Measurements from ENCODE around the gene KHK.

DNA sequence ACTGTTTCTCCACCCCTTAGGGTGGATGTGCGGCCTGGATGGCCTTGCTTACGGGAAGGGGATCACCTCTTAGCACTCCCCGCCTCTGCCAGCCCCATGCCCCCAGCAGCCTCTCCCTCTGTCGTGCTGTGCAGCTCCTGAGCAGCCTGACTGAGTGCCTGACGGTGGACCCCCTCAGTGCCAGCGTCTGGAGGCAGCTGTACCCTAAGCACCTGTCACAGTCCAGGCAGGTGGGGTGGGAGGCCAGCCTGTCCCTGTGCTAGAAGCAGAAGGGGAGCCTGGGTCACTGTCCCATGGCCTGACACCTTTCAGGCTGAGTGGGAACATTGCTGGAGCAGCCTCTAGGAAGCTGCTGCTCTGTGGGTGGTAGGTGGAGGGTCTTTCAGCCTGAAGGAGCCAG lies 48.6 kb upstream of the KHK start:
- TF ChIP-seq, protein P1, sequence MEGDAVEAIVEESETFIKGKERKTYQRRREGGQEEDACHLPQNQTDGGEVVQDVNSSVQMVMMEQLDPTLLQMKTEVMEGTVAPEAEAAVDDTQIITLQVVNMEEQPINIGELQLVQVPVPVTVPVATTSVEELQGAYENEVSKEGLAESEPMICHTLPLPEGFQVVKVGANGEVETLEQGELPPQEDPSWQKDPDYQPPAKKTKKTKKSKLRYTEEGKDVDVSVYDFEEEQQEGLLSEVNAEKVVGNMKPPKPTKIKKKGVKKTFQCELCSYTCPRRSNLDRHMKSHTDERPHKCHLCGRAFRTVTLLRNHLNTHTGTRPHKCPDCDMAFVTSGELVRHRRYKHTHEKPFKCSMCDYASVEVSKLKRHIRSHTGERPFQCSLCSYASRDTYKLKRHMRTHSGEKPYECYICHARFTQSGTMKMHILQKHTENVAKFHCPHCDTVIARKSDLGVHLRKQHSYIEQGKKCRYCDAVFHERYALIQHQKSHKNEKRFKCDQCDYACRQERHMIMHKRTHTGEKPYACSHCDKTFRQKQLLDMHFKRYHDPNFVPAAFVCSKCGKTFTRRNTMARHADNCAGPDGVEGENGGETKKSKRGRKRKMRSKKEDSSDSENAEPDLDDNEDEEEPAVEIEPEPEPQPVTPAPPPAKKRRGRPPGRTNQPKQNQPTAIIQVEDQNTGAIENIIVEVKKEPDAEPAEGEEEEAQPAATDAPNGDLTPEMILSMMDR (IDR thresholded peaks at IDR 0.05) = no peak
- TF ChIP-seq RCOR1 (IDR thresholded peaks at IDR 0.05; ENCODE audit: low read depth, low read length) (no peak), JUN (IDR thresholded peaks at IDR 0.05) (no peak), POLR2A (IDR thresholded peaks at IDR 0.05; ENCODE audit: low read length) (no peak)
- TF ChIP-seq, protein P2, sequence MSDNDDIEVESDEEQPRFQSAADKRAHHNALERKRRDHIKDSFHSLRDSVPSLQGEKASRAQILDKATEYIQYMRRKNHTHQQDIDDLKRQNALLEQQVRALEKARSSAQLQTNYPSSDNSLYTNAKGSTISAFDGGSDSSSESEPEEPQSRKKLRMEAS (IDR thresholded peaks at IDR 0.05) = no peak

Measured in A549 (cell line).